Adrenal gland (tissue), 12 donors: ENCODE results near the gene PPM1B. TPM values are rescaled to one million over a fixed set of nuclear protein-coding genes. Genes with fewer than 3 reads are reported as not detected.

Experiments used
- DNase-seq, 7 donors: peaks; one replicate each; pipeline ENCODE4 v3.0.0-alpha.2; 2019 to 2020
- H3K27ac ChIP-seq, 5 donors: fragments of 200-600 bp; sonication (generic) in 4 of 5; 1 replicate in 3 of 5; 2 replicates in 2 of 5; pipeline versions ENCODE4 v1.5.1 to v1.8.0; 2016 to 2020; ENCODE audit warnings: mild to moderate bottlenecking in 1 of 5
- H3K27me3 ChIP-seq: fragments of 200-600 bp; 2 replicates; pipeline ENCODE4 v1.8.0; 2021
- H3K36me3 ChIP-seq, 2 donors: fragments of 200-600 bp; replicated peaks in 1 of 2; 1 replicate in 1 of 2; 2 replicates in 1 of 2; pipeline versions ENCODE4 v1.5.1 to v1.8.0; 2018 to 2022
- H3K4me1 ChIP-seq, 2 donors: fragments of 200-600 bp; replicated peaks in 1 of 2; 1 replicate in 1 of 2; 2 replicates in 1 of 2; pipeline versions ENCODE4 v1.5.1 to v1.8.0; 2018 to 2021
- H3K4me3 ChIP-seq, 4 donors: fragments of 200-600 bp; sonication (generic) in 3 of 4; one replicate each; pipeline ENCODE4 v1.5.1; 2016 to 2018
- H3K9me3 ChIP-seq, 3 donors: fragments of 200-600 bp; sonication (generic) in 1 of 3; replicated peaks in 1 of 3; 1 replicate in 2 of 3; 2 replicates in 1 of 3; pipeline versions ENCODE4 v1.5.1 to v1.8.0; 2016 to 2021
- POLR2A ChIP-seq, 2 donors: fragments of 450-650 bp; IDR thresholded peaks; one replicate each; pipeline ENCODE4 v1.6.1; 2017; ENCODE audit warnings: antibody characterized with exemption in 2 of 2, mild to moderate bottlenecking in 2 of 2, moderate library complexity in 1 of 2
- WGBS, 4 donors: extraction: QIAGEN DNeasy Blood & Tissue Kit in 2 of 4; methylation state at CpG; one replicate each; pipeline versions ENCODE4 v1.1.5 to v1.1.7; 2013 to 2017; 5-methylcytosine and 5-hydroxymethylcytosine counted together
- intact Hi-C, 2 donors: fragments of 100-400 bp; cut with DNase I; formaldehyde crosslinking; loops; one replicate each; pipeline versions ENCODE4 v1.14.1 to v1.15.0; 2022 to 2023
- polyA plus RNA-seq, 3 donors: library from polyadenylated mRNA; stranded (reverse); fragments of 200-250 nt in 2 of 3; fragments of 350-450 nt in 1 of 3; fragmentation: Illumina TruSeq in 1 of 3; extraction: RNeasy Lipid Tissue Mini Kit (QIAGEN cat#74804) in 1 of 3; gene quantifications; one replicate each; pipeline ENCODE4 v1.2.3, GENCODE V29; 2013 to 2014
- total RNA-seq, 9 donors: library from RNA; depleted of rRNA in 4 of 9; stranded (reverse); fragments of >200 nt in 4 of 9; fragments of 120-200 nt in 1 of 9; fragmentation: NEBNext Ultra II Directional in 1 of 9; extraction: Animal tissue kit (Norgen Biotek cat#: 25700) in 1 of 9; gene quantifications; one replicate each; pipeline versions ENCODE4 v1.1.0 to v1.2.4, GENCODE V29; 2013 to 2023
- TF ChIP-seq, protein P1 (sequence below), 6 experiments: fragments of 450-650 bp in 4 of 6; fragments of 200-600 bp in 2 of 6; sonication (generic) in 1 of 6; IDR thresholded peaks; 1 replicate in 5 of 6; 2 replicates in 1 of 6; pipeline versions ENCODE4 v1.5.1 to v1.8.0; 2016 to 2021; ENCODE audit warnings: antibody characterized with exemption in 6 of 6, mild to moderate bottlenecking in 2 of 6, moderate library complexity in 1 of 6
- donor health status: healthy with polysubstance abuse.
- donor health status: Bipolar disorder and iron deficiency.
- donor health status: DM: yes; HTN: yes; CAD: no.
- donor health status: DM: no; HTN: no; CAD: no.
- donor health status: DM: no; HTN: no; CAD: no.
- donor health status: DM: yes; HTN: yes; CAD: no.

PPM1B gene
- total and polyA plus RNA-seq, 12 donors: 12.2 to 44.9 (median 32.6) TPM

DNA sequence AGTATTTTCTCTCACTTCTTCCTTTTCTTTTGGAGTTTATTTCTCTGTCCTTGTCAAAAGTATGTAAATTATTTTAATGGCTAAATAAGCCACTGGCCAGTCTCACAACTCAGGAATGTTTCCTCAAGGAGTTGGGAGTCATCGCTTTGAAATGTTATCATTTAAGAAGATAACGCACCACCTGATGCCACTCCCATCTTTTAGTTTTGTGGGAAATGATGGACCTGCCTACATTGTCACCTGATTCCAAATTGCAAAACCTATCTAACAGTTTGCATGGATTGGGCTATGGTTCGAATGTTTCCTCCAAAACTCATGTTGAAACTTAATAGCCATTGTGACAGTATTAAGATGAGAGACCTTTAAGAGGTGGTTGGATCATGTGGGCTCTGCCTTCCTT, 32.4 kb upstream of the PPM1B start:
- H3K36me3 ChIP-seq: no peaks in the 10 kb centered on the region
- WGBS, 4 donors: 56 to 80% (median 63%) methylated on average over 3 of the region's 3 CpGs
- DNase-seq: no peak
- H3K4me1 ChIP-seq: no peaks in the 10 kb centered on the region
- intact Hi-C loops: no loop called here
- no peaks in the 10 kb centered on the region for H3K9me3 ChIP-seq
- H3K4me3 ChIP-seq: no peak overlapping the region
- H3K27me3 ChIP-seq: no peaks in the 10 kb centered on the region
- H3K27ac ChIP-seq: no peak overlapping the region
- TF ChIP-seq, protein P1, sequence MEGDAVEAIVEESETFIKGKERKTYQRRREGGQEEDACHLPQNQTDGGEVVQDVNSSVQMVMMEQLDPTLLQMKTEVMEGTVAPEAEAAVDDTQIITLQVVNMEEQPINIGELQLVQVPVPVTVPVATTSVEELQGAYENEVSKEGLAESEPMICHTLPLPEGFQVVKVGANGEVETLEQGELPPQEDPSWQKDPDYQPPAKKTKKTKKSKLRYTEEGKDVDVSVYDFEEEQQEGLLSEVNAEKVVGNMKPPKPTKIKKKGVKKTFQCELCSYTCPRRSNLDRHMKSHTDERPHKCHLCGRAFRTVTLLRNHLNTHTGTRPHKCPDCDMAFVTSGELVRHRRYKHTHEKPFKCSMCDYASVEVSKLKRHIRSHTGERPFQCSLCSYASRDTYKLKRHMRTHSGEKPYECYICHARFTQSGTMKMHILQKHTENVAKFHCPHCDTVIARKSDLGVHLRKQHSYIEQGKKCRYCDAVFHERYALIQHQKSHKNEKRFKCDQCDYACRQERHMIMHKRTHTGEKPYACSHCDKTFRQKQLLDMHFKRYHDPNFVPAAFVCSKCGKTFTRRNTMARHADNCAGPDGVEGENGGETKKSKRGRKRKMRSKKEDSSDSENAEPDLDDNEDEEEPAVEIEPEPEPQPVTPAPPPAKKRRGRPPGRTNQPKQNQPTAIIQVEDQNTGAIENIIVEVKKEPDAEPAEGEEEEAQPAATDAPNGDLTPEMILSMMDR (IDR thresholded peaks at IDR 0.05): no peak
- no peak for TF ChIP-seq POLR2A (IDR thresholded peaks at IDR 0.05)

DNA sequence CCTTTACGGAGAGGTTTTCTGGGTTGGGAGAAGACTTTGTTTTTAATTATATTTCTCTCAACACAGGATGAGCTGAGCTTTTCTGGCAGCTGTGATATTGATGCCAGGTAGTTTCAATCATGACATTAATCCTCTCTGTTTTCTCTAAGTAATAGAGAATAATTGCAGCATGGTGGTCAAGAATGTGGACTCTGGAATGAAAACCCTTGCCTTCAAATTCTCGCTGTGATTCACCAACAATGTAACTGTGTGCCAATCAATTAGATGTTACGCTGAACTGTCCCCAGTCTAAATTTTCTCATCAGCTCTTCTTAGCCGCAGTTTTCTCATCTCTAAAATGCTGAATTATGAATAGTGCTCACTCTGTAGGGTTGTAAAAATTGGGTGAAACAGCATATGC, 31.6 kb upstream of the PPM1B start:
- H3K4me1 ChIP-seq: no peaks in the 10 kb centered on the region
- H3K27me3 ChIP-seq: no peaks in the 10 kb centered on the region
- H3K36me3 ChIP-seq: no peaks in the 10 kb centered on the region
- no peak overlapping the region for H3K4me3 ChIP-seq
- TF ChIP-seq POLR2A (IDR thresholded peaks at IDR 0.05): no peak
- TF ChIP-seq, protein P1 (IDR thresholded peaks at IDR 0.05): no peak
- no peak for DNase-seq
- 85 to 89% (median 87%) methylated on average over 4 of the region's 4 CpGs for WGBS, 4 donors
- H3K27ac ChIP-seq: no peak overlapping the region
- H3K9me3 ChIP-seq: no peaks in the 10 kb centered on the region
- intact Hi-C loops: no loop called here

DNA sequence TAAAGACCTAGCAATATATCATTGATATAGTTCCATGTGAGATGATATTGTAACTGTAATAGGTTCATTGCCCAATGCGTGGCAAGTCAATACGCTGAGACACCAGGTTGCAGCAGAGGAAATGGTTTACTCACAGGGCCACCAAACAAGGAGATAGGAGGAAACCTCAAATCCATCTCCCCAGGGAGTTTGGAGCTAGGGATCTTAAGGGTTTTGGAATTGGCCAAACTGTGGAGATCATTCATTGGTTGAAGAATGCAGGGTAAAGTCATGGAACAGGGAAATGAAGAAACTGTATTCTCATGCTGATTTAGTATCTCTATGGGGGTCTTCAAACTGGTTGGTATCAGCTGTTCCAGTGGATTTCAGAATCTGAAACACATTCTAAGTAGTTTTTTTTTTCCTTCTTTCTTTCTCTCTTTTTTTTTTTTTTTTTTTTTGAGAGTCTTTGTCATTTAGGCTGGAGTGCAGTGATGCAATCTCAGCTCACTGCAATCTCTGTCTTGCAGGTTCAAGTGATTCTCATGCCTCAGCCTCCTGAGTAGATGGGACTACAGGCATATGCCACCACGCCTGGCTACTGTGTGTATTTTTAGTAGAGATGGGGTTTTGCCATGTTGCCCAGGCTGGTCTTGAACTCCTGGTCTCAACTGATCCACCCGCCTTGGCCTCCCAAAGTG, 30.7 kb upstream of the PPM1B start:
- no peak overlapping the region for H3K4me3 ChIP-seq
- H3K27me3 ChIP-seq: no peaks in the 10 kb centered on the region
- intact Hi-C loops: no loop called here
- no peaks in the 10 kb centered on the region for H3K9me3 ChIP-seq
- H3K36me3 ChIP-seq: no peaks in the 10 kb centered on the region
- DNase-seq: no peak
- no peaks in the 10 kb centered on the region for H3K4me1 ChIP-seq
- no peak overlapping the region for H3K27ac ChIP-seq
- TF ChIP-seq, protein P1 (IDR thresholded peaks at IDR 0.05): no peak
- TF ChIP-seq POLR2A (IDR thresholded peaks at IDR 0.05): no peak
- WGBS, 4 donors: 84 to 88% (median 86%) methylated on average over 4 of the region's 4 CpGs

DNA sequence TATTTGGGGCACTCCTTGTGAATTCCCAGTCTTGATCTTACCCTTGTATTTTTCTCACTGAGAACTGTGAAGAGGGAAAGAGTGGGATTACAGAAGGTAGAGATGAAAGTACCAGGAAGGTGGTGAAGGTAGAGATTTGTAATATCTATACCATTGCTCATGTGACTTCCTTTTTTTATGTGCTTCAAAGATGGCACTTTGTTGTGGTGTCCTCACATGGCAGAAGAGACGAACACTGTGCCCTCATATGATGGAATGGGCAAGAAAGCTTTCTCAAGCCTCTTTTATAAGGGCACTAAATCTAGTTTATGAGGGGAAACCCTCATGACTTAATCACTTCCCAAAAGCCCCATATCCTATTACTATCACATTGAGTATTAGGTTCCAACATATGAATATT, 28.9 kb upstream of the PPM1B start:
- Histone ChIP-seq H3K27me3 (no peaks in the 10 kb centered on the region), H3K4me3 (no peak overlapping the region), H3K9me3 (no peaks in the 10 kb centered on the region), H3K27ac (no peak overlapping the region), H3K4me1 (no peaks in the 10 kb centered on the region), H3K36me3 (no peaks in the 10 kb centered on the region)
- TF ChIP-seq, protein P1 (IDR thresholded peaks at IDR 0.05): no peak
- TF ChIP-seq POLR2A (IDR thresholded peaks at IDR 0.05): no peak
- DNase-seq: no peak
- intact Hi-C loops: no loop called here
- WGBS, 4 donors: 57 to 94% (median 78%) methylated on average over 1 of the region's 1 CpG
